ENCODE results near the gene SIRT5. TPM values are rescaled to one million over a fixed set of nuclear protein-coding genes. Genes with fewer than 3 reads are reported as not detected.

Gene SIRT5
- total RNA-seq, 1 experiment from 2014 or later = 10.9 TPM

GRCh38 chr6:13660893-13661292 lies 86.5 kb downstream of the SIRT5 start:
- H3K27ac ChIP-seq (ENCODE audit: low read length) = no peak overlapping the region
- no peak overlapping the region for H3K4me3 ChIP-seq (ENCODE audit: low read length)
- CTCF ChIA-PET = no interaction called here
- BruUV-seq (replicated peaks) = no TSS peak
- no peaks in the 10 kb centered on the region for H3K9me2 ChIP-seq (replicated peaks; ENCODE audit: low read length)
- POLR2A ChIA-PET (ENCODE audit: unreplicated experiment) = no interaction called here
- no peaks in the 10 kb centered on the region for H3K9me3 ChIP-seq (ENCODE audit: low read length)
- H3K4me2 ChIP-seq (ENCODE audit: low read length) = no peak overlapping the region
- H3K79me2 ChIP-seq (ENCODE audit: low read length) = peaks cover 77% of the 10 kb centered on the region
- ATAC-seq (no peak), DNase-seq (no peak)
- H2AFZ ChIP-seq (ENCODE audit: low read length) = no peak overlapping the region
- no peak overlapping the region for H3K9ac ChIP-seq (ENCODE audit: low read length)
- intact Hi-C loops (cut with micrococcal nuclease) = loop anchor here (5.0 kb wide), 1 partner anchor 36 kb away; no protein-coding TSS in a partner anchor
- no peaks in the 10 kb centered on the region for H3K4me1 ChIP-seq (ENCODE audit: insufficient read depth, low read length)
- H3K36me3 ChIP-seq (ENCODE audit: low read depth, low read length) = no peaks in the 10 kb centered on the region
- H4K20me1 ChIP-seq (ENCODE audit: low read length) = peaks cover 10% of the 10 kb centered on the region
- no peaks in the 10 kb centered on the region for H3F3A ChIP-seq (ENCODE audit: low read length, unreplicated experiment)
- no peak for TF ChIP-seq EZH2 (IDR thresholded peaks at IDR 0.05; ENCODE audit: low read length, unreplicated experiment)
- no peaks in the 10 kb centered on the region for H3K27me3 ChIP-seq (ENCODE audit: low read length)

- no TSS peak for BruUV-seq (replicated peaks)
- TF ChIP-seq EZH2phosphoT487 (IDR thresholded peaks at IDR 0.05; ENCODE audit: borderline replicate concordance, low read length) = no peak
- TF ChIP-seq EZH2 (IDR thresholded peaks at IDR 0.05; ENCODE audit: low read length, unreplicated experiment) = no peak
- no peak for TF ChIP-seq CTCF (conservative IDR thresholded peaks at IDR 0.05; ENCODE audit: low read depth, low read length)
- ATAC-seq (no peak), DNase-seq (no peak)
- Histone ChIP-seq H3K4me1 (ENCODE audit: insufficient read depth, low read length) (peaks cover 3% of the 10 kb centered on the region), H3K4me2 (ENCODE audit: low read length) (no peak overlapping the region), H3K9ac (ENCODE audit: low read length) (no peak overlapping the region), H3K36me3 (ENCODE audit: low read depth, low read length) (no peaks in the 10 kb centered on the region), H3F3A (ENCODE audit: low read length, unreplicated experiment) (no peaks in the 10 kb centered on the region), H3K27ac (ENCODE audit: low read length) (no peak overlapping the region), H3K79me2 (ENCODE audit: low read length) (peaks cover 82% of the 10 kb centered on the region), H3K4me3 (ENCODE audit: low read length) (no peak overlapping the region), H3K27me3 (ENCODE audit: low read length) (no peaks in the 10 kb centered on the region), H3K9me2 (replicated peaks; ENCODE audit: low read length) (no peaks in the 10 kb centered on the region), H3K9me3 (ENCODE audit: low read length) (no peaks in the 10 kb centered on the region), H2AFZ (ENCODE audit: low read length) (no peak overlapping the region), H4K20me1 (ENCODE audit: low read length) (peaks cover 13% of the 10 kb centered on the region)
- ChIA-PET POLR2A (ENCODE audit: unreplicated experiment) (no interaction called here), CTCF (no interaction called here)
- intact Hi-C loops (cut with micrococcal nuclease) = loop anchor here (5.0 kb wide), 1 partner anchor 36 kb away; no protein-coding TSS in a partner anchor
Observed at GRCh38 chr6:13661647-13662046, 87.2 kb downstream of the SIRT5 start.

GRCh38 chr6:13662651-13663334 lies 88.4 kb downstream of the SIRT5 start:
- H2AFZ ChIP-seq (ENCODE audit: low read length) = no peak overlapping the region
- intact Hi-C loops (cut with micrococcal nuclease) = loop anchor here (5.0 kb wide), 1 partner anchor 35 kb away; no protein-coding TSS in a partner anchor
- peaks cover 94% of the 10 kb centered on the region for H3K79me2 ChIP-seq (ENCODE audit: low read length)
- H3K9me3 ChIP-seq (ENCODE audit: low read length) = no peaks in the 10 kb centered on the region
- no peak overlapping the region for H3K4me2 ChIP-seq (ENCODE audit: low read length)
- DNase-seq = no peak
- no peaks in the 10 kb centered on the region for H3K9me2 ChIP-seq (replicated peaks; ENCODE audit: low read length)
- H3K27me3 ChIP-seq (ENCODE audit: low read length) = no peaks in the 10 kb centered on the region
- no peaks in the 10 kb centered on the region for H3K36me3 ChIP-seq (ENCODE audit: low read depth, low read length)
- H3K27ac ChIP-seq (ENCODE audit: low read length) = no peak overlapping the region
- H4K20me1 ChIP-seq (ENCODE audit: low read length) = peaks cover 21% of the 10 kb centered on the region
- CTCF ChIA-PET = no interaction called here
- no peak overlapping the region for H3K9ac ChIP-seq (ENCODE audit: low read length)
- POLR2A ChIA-PET (ENCODE audit: unreplicated experiment) = no interaction called here
- TF ChIP-seq EZH2phosphoT487 (IDR thresholded peaks at IDR 0.05; ENCODE audit: borderline replicate concordance, low read length) (no peak), CTCF (conservative IDR thresholded peaks at IDR 0.05; ENCODE audit: low read depth, low read length) (no peak), EZH2 (IDR thresholded peaks at IDR 0.05; ENCODE audit: low read length, unreplicated experiment) (no peak)
- no TSS peak for BruUV-seq (replicated peaks)
- ATAC-seq = no peak
- H3K4me1 ChIP-seq (ENCODE audit: insufficient read depth, low read length) = peaks cover 13% of the 10 kb centered on the region
- no peak overlapping the region for H3K4me3 ChIP-seq (ENCODE audit: low read length)
- H3F3A ChIP-seq (ENCODE audit: low read length, unreplicated experiment) = no peaks in the 10 kb centered on the region

All from PC-3 (cell line).